Epithelial cell of alveolus of lung (primary cell): ENCODE data around the gene RBM44. TPM values are rescaled to one million over a fixed set of nuclear protein-coding genes. Genes with fewer than 3 reads are reported as not detected.

Experiments
- total RNA-seq: library from RNA; depleted of rRNA; stranded (reverse); fragments of >200 nt; gene quantifications from 2 replicates; pipeline ENCODE4 v1.2.1, GENCODE V29; 2015

The RBM44 gene, protein sequence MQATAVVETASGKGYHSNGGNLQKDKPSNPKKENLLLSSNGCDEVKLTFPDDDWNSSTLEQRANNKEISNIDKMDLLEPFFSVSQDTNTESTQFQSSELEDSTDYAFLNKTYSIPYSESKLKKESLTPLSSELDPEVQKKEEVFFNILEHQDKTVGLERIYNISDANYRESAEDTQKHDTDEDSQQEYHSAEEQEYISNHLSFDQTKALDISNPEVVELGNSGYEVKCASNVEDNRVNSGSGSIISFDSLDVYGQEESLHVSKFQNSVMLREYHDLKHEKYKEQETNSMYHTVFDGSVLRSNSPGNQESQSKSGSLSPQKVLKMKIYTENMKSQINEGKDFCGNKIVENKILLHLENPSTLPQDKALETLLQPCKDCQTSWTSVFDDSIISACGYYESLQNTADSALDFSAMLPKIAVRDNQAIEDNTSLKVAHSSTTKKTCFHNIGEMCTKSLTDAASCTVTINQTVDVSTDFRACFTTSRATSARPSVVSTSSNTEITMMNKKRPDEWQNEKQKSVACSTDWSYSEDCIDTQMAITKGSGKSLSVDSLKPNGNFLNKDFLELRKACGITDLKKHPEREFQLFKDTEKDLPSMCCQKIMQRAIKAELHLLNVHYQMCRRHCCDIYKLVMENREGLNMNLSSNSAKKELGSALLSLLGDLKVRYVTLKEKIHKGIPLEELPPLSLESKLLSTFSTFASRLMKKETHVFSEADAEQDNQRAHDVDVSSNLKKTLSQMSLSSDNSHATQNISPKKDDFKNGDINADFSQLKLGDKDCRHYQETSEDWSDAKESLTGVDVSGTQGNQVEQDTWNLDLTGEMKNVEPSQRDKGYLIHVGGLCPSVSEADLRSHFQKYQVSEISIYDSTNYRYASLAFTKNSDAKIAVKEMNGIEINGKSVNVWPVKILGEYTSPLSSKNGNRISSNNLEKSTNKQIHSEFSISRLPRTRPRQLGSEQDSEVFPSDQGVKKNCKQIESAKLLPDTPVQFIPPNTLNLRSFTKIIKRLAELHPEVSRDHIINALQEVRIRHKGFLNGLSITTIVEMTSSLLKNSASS
- total RNA-seq: 0.08 TPM in 1 of 2 replicates, not detected in the other

GRCh38 chr2:237798236-237799059 is at the start of gene RBM44:
Gene RBM44 (plus strand): TSS chr2:237798779. CDS start chr2:237813610, 14,831 bp downstream.

DNA sequence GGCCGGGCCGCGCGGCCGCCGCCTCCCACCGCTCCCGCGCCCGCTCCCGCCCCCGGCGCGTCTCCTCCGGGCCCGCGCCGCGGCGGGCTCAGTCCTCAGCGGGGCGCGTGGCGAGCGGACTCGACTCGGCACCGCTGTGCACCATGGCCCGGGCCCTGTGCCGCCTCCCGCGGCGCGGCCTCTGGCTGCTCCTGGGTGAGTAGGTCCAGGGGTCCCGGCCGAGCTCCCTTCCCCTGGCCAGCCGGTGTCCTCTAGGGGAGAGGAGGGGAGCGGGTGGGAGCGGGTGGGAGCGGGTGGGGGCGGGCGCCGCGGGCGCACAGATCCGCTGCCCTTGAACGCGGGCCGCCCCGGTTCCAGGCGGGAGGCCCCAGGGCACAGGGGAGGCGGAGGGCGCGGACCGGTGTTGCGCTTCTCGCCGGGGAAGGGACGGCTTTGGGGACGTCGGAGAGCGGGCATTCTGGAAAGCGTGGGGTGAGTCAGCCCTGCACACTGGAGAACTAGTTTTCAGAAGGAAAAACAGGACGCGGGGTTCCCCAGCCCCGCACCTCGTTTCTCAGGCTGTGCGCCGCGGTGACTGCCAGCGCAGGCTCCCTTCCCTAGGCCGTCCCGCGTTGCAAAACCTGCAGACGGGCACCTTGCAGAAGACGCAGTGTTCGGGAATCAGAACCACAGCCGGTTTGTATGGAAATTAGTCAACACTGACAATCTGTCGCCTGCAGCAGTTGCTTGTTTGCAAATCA is 61.1 kb downstream of the RBM44 start, which contains the start of gene RAMP1:
Gene RAMP1 (plus strand): TSS at position 91 of the 740 bp plus-strand sequence. CDS start 53 bp downstream, at position 144.

Other genes starting within 250 kb of the RBM44 start
- not detected in 2 replicates for gene PRLH, start 232.2 kb upstream of the RBM44 start, total RNA-seq
- not detected in 2 replicates for gene RAB17, start 208.0 kb upstream of the RBM44 start, total RNA-seq
- gene LRRFIP1, start 171.2 kb upstream of the RBM44 start, total RNA-seq: 18.6 and 35.4 TPM in 2 replicates
- 21.7 and 43.8 TPM in 2 replicates for gene RAMP1, start 60.8 kb downstream of the RBM44 start, total RNA-seq
- 41.0 and 74.6 TPM in 2 replicates for gene UBE2F, start 168.2 kb downstream of the RBM44 start, total RNA-seq